ENCODE results near the gene LILRB4.
"Not testable (repeated sequence)": the region's sequence is repeated elsewhere in the genome, so short reads cannot be mapped to it uniquely, and the experiment has no call there.

The LILRB4 gene

DNA sequence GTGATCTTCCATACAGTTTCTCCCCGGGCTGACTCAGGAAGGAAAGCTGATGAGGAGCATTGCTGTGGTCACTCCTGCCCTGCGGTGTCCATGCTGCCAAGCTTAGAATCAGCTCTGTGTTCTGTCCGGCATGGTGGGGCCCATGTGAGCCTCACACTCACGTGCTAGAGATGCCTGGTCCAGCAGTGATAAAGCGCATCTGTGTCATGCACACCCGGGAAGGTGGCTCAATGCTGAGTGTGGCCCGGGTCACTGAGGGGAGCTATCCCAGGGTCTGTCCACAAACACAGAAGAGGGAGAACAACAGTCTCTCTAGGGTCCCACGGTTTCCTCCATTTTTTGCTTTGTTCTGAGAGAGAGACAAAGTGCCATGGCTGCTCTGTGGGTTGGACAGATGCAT lies 36.0 kb upstream of the LILRB4 start:
- no peak for DNase-seq (ENCODE audit: low spot score)
- TF ChIP-seq, protein P1, sequence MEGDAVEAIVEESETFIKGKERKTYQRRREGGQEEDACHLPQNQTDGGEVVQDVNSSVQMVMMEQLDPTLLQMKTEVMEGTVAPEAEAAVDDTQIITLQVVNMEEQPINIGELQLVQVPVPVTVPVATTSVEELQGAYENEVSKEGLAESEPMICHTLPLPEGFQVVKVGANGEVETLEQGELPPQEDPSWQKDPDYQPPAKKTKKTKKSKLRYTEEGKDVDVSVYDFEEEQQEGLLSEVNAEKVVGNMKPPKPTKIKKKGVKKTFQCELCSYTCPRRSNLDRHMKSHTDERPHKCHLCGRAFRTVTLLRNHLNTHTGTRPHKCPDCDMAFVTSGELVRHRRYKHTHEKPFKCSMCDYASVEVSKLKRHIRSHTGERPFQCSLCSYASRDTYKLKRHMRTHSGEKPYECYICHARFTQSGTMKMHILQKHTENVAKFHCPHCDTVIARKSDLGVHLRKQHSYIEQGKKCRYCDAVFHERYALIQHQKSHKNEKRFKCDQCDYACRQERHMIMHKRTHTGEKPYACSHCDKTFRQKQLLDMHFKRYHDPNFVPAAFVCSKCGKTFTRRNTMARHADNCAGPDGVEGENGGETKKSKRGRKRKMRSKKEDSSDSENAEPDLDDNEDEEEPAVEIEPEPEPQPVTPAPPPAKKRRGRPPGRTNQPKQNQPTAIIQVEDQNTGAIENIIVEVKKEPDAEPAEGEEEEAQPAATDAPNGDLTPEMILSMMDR (IDR thresholded peaks at IDR 0.05; ENCODE audit: borderline replicate concordance, control extremely low read depth, extremely low read depth, insufficient read depth, missing control alignments), result no peak
- in situ Hi-C loops (cut with MboI; ENCODE audit: low sequenced_read_pairs, unreplicated experiment), result no loop called here

DNA sequence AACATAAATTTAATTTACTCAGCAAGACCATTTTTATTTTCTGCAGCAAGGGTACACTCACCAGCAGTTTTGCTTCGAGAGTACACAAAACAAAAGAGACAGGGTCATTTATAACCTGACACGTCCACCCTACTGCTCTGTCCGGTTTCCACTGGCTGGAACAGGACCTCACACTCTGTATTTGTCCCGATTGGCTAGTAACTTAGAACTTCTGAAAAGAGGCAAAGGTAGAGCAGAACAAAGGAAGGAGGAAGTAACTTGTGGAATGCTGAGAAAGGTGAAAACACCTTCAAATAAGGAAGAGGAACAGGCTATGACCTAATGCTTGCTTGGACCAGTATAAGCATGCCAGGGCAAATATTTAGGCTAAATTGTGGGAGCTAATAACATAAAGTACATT lies 34.9 kb upstream of the LILRB4 start:
- in situ Hi-C loops (cut with MboI; ENCODE audit: low sequenced_read_pairs, unreplicated experiment); DNase-seq (ENCODE audit: low spot score): not testable (repeated sequence)

DNA sequence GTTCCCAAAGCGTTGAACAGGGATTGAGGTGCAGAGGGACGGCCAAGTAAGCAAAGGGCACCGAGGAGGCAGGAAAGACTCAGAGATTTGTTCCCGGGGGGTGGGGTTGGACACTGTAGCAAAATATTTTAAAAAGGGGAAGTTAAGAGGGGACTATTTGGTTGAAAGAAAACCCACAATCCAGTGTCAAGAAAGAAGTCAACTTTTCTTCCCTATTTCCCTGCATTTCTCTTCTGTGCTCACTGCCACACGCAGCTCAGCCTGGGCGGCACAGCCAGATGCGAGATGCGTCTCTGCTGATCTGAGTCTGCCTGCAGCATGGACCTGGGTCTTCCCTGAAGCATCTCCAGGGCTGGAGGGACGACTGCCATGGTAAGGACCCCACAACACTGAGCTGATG lies 32.5 kb upstream of the LILRB4 start, which contains the start of gene LILRB1:
Gene LILRB1, plus strand, starts transcription at position 223 of the 400 bp plus-strand sequence. CDS start 590 bp downstream, outside the sequence.
- DNase-seq (ENCODE audit: low spot score), result not testable (repeated sequence)

GRCh38 chr19:54630782-54631181 lies 32.0 kb upstream of the LILRB4 start:
- no peak for DNase-seq (ENCODE audit: low spot score)
- TF ChIP-seq, protein P1 (IDR thresholded peaks at IDR 0.05; ENCODE audit: borderline replicate concordance, control extremely low read depth, extremely low read depth, insufficient read depth, missing control alignments), result no peak
- in situ Hi-C loops (cut with MboI; ENCODE audit: low sequenced_read_pairs, unreplicated experiment), result no loop called here

More for the DNA sequence above, 32.5 kb upstream of the LILRB4 start, which contains the start of gene LILRB1:
- in situ Hi-C loops (cut with MboI; ENCODE audit: low sequenced_read_pairs, unreplicated experiment), result not testable (repeated sequence)

GRCh38 chr19:54631489-54632337 lies 31.1 kb upstream of the LILRB4 start:
- DNase-seq (ENCODE audit: low spot score); in situ Hi-C loops (cut with MboI; ENCODE audit: low sequenced_read_pairs, unreplicated experiment): not testable (repeated sequence)

DNA sequence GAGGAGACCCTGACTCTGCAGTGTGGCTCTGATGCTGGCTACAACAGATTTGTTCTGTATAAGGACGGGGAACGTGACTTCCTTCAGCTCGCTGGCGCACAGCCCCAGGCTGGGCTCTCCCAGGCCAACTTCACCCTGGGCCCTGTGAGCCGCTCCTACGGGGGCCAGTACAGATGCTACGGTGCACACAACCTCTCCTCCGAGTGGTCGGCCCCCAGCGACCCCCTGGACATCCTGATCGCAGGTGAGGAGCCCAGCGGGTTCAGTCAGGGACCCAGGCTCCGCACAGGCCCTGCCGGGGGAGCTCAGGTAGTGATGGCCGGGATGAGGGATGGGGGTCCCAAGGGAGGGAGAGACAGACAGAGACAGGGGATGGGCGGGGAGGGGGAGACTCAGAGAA lies 30.3 kb upstream of the LILRB4 start:
- DNase-seq (ENCODE audit: low spot score); in situ Hi-C loops (cut with MboI; ENCODE audit: low sequenced_read_pairs, unreplicated experiment): not testable (repeated sequence)

DNA sequence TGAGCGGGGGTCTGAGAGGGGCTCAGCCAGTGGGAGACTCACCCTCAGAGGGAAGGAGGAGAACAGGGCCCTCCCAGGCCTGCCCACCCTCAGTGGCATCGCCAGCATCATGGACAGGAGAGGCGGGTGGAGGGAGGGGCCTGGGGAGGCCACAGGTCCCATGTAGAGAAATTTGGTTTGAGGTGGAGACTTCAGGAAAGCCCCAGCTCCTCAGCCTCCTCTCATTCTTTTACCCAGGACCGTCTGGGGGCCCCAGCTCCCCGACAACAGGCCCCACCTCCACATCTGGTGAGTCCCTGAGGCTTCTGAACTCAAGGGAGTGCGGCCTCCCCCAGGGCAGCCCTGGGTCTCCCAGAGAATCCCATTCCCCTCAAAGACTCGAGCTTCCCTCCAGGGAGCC lies 29.4 kb upstream of the LILRB4 start:
- peak; percentile 66 for DNase-seq (ENCODE audit: low spot score)
- TF ChIP-seq, protein P1 (IDR thresholded peaks at IDR 0.05; ENCODE audit: borderline replicate concordance, control extremely low read depth, extremely low read depth, insufficient read depth, missing control alignments), result no peak
- in situ Hi-C loops (cut with MboI; ENCODE audit: low sequenced_read_pairs, unreplicated experiment), result no loop called here

DNA sequence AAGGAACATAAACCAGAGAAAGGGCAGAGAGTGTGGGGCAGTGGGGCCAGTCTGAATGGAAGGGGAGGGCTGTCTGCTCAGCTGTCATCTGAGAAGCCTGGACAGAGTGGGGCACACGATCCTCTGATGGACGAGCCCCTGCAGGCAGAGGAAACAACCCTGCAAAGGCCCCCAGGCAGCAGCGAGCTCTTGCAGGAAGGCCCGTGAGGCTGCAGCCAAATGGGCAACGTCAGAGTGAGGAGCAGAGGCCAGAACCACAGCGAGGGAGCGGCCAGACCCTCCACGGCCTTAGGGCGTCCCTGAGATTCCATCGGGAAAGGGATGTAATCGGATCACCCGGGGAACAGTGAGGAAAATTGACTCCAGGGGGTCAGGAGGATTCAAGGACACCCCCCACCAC lies 26.7 kb upstream of the LILRB4 start:
- DNase-seq (ENCODE audit: low spot score); in situ Hi-C loops (cut with MboI; ENCODE audit: low sequenced_read_pairs, unreplicated experiment): not testable (repeated sequence)

- in situ Hi-C loops (cut with MboI; ENCODE audit: low sequenced_read_pairs, unreplicated experiment), result no loop called here
- no peak for DNase-seq (ENCODE audit: low spot score)
- TF ChIP-seq, protein P1 (IDR thresholded peaks at IDR 0.05; ENCODE audit: borderline replicate concordance, control extremely low read depth, extremely low read depth, insufficient read depth, missing control alignments), result no peak
Measured at GRCh38 chr19:54638683-54639082, 24.1 kb upstream of the LILRB4 start.

- in situ Hi-C loops (cut with MboI; ENCODE audit: low sequenced_read_pairs, unreplicated experiment); DNase-seq (ENCODE audit: low spot score): not testable (repeated sequence)
Measured at GRCh38 chr19:54642953-54643352, 19.8 kb upstream of the LILRB4 start.

DNA sequence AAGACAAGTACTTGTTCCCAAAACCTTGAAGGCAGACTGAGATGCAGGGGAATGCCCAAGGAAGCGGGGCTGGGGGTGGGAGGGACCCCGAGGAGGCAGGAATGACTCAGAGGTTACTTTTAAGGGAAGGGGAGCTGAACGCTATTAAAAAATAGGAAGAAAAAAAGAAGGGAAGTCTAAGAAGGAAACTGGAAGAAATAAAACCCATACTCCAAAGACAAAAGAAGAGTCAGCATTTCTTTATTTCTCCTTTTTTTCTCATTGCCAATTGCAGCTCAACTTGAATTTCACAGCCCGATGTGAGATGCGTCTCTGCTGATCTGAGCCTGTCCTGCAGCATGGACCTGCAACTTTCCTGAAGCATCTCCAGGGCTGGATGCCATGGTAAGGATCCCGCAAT lies 19.2 kb upstream of the LILRB4 start:
- in situ Hi-C loops (cut with MboI; ENCODE audit: low sequenced_read_pairs, unreplicated experiment); DNase-seq (ENCODE audit: low spot score): not testable (repeated sequence)

All from GM13976 (cell line).